K562 (cell line): Measurements from ENCODE around the gene APOBEC3C. TPM values are rescaled to one million over a fixed set of nuclear protein-coding genes. Genes with fewer than 3 reads are reported as not detected.
A peak's percentile ranks its signal among the peaks of the same experiment; 100 is the strongest.

Experiments used
- BCOR ChIP-seq: fragments of 450-650 bp; IDR thresholded peaks from 2 replicates; pipeline ENCODE4 v1.6.1; 2016
- BRF1 ChIP-seq: IDR thresholded peaks from 3 replicates; pipeline ENCODE4 v1.6.1; 2011; ENCODE audit warnings: borderline replicate concordance, mild to moderate bottlenecking; ENCODE audit not compliant: insufficient read length; ENCODE audit errors: extremely low read depth
- CBX8 ChIP-seq: fragments of 200-600 bp; sonication (generic); IDR thresholded peaks from 2 replicates; pipeline ENCODE4 v1.6.1; 2012; ENCODE audit warnings: borderline replicate concordance, mixed run types, low read depth, mild to moderate bottlenecking, moderate library complexity, mixed read lengths, low read length, control low read depth, inconsistent platforms; ENCODE audit not compliant: poor library complexity, severe bottlenecking; ENCODE audit errors: extremely low read depth
- CREB3 ChIP-seq: fragments of 450-650 bp; conservative IDR thresholded peaks from 2 replicates; pipeline ENCODE4 v1.6.1; 2016; ENCODE audit warnings: missing genetic modification characterization, low read depth, mild to moderate bottlenecking, missing compliant biosample characterization, moderate library complexity
- CREM ChIP-seq: IDR thresholded peaks from 2 replicates; pipeline ENCODE4 v1.6.1; 2014; ENCODE audit warnings: antibody characterized with exemption, low read depth
- E2F1 ChIP-seq: sonication (generic); formaldehyde crosslinking; IDR thresholded peaks from 2 replicates; pipeline ENCODE4 v1.8.1; 2023; ENCODE audit warnings: mild to moderate bottlenecking, missing genetic modification reagents, moderate library complexity
- ELK1 ChIP-seq: sonication (generic); formaldehyde crosslinking; IDR thresholded peaks from 2 replicates; pipeline ENCODE4 v1.8.1; 2022; ENCODE audit warnings: missing genetic modification reagents
- HMG20A ChIP-seq: fragments of 450-650 bp; formaldehyde crosslinking; conservative IDR thresholded peaks from 2 replicates; pipeline ENCODE4 v1.4.0; 2020; ENCODE audit warnings: mild to moderate bottlenecking, mixed read lengths
- IRF9 ChIP-seq: fragments of 450-650 bp; IDR thresholded peaks from 2 replicates; pipeline ENCODE4 v1.6.1; 2016; ENCODE audit warnings: missing biosample characterization, missing genetic modification characterization
- SAP30 ChIP-seq: fragments of 200-600 bp; sonication (generic); IDR thresholded peaks from 2 replicates; pipeline ENCODE4 v1.6.1; 2012; ENCODE audit warnings: borderline replicate concordance, low read depth, mild to moderate bottlenecking, moderate library complexity, low read length, control low read depth, inconsistent platforms; ENCODE audit not compliant: insufficient read depth, poor library complexity, severe bottlenecking
- THAP12 ChIP-seq: fragments of 250-450 bp; sonication (Bioruptor Pico); IDR thresholded peaks from 2 replicates; pipeline ENCODE4 v1.9.0; 2021; ENCODE audit warnings: mild to moderate bottlenecking, inconsistent platforms
- polyA plus RNA-seq, 8 experiments: library from polyadenylated mRNA; depleted of rRNA in 4 of 8; stranded (reverse) in 5 of 8; unstranded in 3 of 8; fragments of >200 nt; fragmentation: Nextera tagmentation in 2 of 8; fragmentation: Illumina TruSeq in 1 of 8; extraction: Ambion mirVana in 2 of 8; extraction: Trizol in 1 of 8; gene quantifications; 2 replicates each; pipeline versions ENCODE4 v1.2.1 to v1.2.3, GENCODE V29; 2011 to 2014; ENCODE audit warnings: inconsistent platforms in 1 of 8, missing spikeins in 1 of 8
- total RNA-seq, 7 experiments: library from RNA; depleted of rRNA in 6 of 7; stranded (reverse); fragments of >200 nt in 6 of 7; fragmentation: Illumina TruSeq in 2 of 7; extraction: Trizol in 2 of 7; gene quantifications; 2 replicates each; pipeline versions ENCODE4 v1.2.1 to v1.2.3, GENCODE V29; 2011 to 2021; ENCODE audit warnings: low replicate concordance in 1 of 7
- TF ChIP-seq, protein P1 (sequence below): sonication (generic); formaldehyde crosslinking; IDR thresholded peaks from 2 replicates; pipeline ENCODE4 v1.8.0; 2023; ENCODE audit warnings: mild to moderate bottlenecking, missing genetic modification reagents
- TF ChIP-seq, protein P2 (sequence below): fragments of 450-650 bp; IDR thresholded peaks from 2 replicates; pipeline ENCODE4 v1.7.1; 2018; ENCODE audit warnings: mild to moderate bottlenecking, low read depth; ENCODE audit not compliant: partially characterized antibody

Gene APOBEC3C
- total and polyA plus RNA-seq, 9 of the 15 experiments (the other 6 are each of a cell fraction or from before 2014, with no cell fraction given): 12.4 to 285 (median 55.5) TPM

DNA sequence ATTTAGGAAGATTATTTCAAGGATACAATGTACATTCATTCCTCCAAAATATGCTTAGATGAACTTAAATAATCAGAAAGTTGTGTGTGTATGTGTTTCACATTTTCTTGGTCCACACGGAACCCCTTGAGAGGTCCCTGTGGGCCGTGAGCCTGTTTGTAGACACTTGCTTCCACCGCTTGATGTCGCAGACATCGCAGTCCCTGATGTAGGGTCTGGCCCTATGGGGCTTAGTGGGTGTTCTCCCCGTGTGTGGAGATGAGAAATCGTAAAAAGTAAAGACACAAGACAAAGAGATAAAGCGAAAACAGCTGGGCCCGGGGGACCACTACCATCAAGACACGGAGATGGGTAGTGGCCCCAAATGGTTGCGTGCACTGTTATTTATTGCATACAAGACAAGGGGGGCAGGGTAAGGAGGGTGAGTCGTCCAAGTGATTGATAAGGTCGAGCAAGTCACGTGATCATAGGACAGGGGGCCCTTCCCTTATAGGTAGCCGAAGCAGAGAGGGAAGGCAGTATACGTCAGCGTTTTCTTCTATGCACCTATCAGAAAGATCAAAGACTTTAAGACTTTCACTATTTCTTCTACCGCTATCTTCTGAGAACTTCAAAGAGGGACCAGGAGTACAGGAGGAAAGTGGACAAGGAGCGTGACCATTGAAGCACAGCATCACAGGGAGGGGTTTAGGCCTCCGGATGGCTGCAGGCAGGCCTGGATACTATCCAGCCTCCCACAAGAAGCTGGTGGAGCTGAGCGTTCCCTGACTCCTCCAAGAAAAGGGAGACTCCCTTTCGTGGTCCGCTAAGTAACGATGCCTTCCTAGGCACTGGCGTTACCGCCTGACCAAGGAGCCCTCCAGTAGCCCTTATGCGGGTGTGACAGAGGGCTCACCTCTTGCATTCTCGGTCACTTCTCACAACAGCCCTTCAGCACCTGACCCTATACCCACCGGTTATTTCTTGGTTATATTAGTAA is 1.2 kb upstream of the APOBEC3C start (continued):
- TF ChIP-seq IRF9 (tag) (no peak), THAP12 (CRISPR knock-in tag) (no peak), HMG20A (CRISPR knock-in tag) (no peak), BRF1 (no peak), SAP30 (no peak), E2F1 (CRISPR knock-in tag) (no peak), CREB3 (tag) (no peak), ELK1 (CRISPR knock-in tag) (no peak), CBX8 (no peak), CREM (peak; percentile 37; the same call in 1 of the 2 replicates), BCOR (no peak)
- TF ChIP-seq, protein P1, sequence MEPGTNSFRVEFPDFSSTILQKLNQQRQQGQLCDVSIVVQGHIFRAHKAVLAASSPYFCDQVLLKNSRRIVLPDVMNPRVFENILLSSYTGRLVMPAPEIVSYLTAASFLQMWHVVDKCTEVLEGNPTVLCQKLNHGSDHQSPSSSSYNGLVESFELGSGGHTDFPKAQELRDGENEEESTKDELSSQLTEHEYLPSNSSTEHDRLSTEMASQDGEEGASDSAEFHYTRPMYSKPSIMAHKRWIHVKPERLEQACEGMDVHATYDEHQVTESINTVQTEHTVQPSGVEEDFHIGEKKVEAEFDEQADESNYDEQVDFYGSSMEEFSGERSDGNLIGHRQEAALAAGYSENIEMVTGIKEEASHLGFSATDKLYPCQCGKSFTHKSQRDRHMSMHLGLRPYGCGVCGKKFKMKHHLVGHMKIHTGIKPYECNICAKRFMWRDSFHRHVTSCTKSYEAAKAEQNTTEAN: no peak
- TF ChIP-seq, protein P2, sequence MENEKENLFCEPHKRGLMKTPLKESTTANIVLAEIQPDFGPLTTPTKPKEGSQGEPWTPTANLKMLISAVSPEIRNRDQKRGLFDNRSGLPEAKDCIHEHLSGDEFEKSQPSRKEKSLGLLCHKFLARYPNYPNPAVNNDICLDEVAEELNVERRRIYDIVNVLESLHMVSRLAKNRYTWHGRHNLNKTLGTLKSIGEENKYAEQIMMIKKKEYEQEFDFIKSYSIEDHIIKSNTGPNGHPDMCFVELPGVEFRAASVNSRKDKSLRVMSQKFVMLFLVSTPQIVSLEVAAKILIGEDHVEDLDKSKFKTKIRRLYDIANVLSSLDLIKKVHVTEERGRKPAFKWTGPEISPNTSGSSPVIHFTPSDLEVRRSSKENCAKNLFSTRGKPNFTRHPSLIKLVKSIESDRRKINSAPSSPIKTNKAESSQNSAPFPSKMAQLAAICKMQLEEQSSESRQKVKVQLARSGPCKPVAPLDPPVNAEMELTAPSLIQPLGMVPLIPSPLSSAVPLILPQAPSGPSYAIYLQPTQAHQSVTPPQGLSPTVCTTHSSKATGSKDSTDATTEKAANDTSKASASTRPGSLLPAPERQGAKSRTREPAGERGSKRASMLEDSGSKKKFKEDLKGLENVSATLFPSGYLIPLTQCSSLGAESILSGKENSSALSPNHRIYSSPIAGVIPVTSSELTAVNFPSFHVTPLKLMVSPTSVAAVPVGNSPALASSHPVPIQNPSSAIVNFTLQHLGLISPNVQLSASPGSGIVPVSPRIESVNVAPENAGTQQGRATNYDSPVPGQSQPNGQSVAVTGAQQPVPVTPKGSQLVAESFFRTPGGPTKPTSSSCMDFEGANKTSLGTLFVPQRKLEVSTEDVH: no peak
